Activated T-helper 1 cell treated with Interleukin-2 at 50 U/mL for 16 hours (primary cell): ENCODE measurements around the gene MTSS2.

Source experiments
- DNase-seq: peaks from one replicate; pipeline ENCODE4 v3.0.0-alpha.2; 2020; ENCODE audit warnings: low read depth

MTSS2 gene

GRCh38 chr16:70670175-70670574 lies 15.7 kb downstream of the MTSS2 start:
- DNase-seq: no peak

DNA sequence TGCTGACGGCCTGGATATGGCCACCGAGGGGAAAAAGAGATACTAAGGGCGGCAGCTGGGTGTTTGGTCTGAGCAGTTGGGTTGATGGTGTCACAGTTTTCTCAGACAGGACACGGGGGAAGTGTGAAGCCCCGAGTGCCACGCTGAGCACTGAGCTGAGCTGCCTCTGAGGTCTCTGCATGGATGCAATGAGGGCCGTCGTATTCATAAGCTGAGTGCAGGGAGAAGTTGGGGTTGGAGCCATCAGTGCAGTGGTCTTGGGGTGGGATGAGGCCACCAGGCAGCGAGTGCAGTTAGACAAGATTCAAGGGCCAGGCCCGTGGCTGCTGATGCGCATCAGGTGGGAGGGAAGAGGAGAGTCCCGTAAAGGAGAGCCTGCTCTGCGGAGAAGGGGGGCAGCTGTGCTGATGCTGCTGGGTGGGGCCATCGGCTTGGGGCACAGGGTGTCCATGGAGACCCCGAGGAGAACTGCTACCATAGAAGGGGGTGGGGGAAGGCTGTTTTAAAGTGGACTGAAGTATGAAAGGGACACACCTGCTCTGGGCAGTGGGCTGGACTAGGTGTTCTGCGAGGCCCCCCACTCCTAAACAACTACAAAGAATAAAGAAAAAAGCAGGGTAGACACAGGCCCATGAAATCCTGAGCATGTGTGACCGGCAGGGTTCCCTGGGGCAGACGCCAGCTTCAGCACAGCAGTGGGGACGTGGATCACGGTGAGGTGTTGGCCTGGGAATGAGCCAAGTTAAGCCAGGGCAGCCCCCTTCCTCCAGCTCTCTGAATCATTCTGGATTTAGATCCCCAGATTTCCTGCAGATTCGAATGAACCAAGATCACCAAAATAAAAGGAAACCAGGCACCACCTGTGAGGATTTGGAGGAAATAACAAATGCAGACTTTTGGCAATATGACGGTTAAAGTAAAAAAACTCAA lies 19.8 kb downstream of the MTSS2 start:
- DNase-seq: no peak

- no peak for DNase-seq
These were observed 20.6 kb downstream of the MTSS2 start for GRCh38 chr16:70665113-70665694.

- no peak for DNase-seq
These were observed 21.3 kb downstream of the MTSS2 start for GRCh38 chr16:70664325-70665112.

GRCh38 chr16:70663524-70664324 lies 22.1 kb downstream of the MTSS2 start:
- no peak for DNase-seq

DNA sequence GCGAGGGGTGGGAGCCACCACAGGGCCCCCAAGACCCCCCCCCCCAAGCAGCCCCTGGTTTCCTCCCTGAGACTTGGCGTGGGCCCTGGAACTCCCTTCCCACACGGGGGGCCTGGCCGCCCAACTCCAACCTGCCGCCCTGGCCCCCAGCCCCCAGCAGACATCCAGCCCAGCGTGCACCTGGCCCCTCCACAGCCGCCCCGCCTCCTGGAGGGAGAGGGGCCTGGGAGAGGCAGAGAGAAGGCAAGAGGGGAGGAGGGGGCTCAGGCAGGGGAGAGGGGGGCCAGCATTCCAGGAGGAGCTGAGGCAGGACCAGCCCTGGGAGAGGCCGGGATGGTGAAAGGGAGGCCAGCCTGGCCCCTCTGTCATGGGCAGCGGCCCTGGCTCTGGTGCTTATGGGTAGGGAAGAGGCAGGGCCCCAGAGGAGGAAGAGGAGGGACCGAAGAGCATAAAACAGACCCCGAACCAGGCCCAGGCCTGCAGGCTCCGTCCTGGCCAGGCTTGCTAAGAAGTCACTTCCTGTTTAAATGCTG lies 22.8 kb downstream of the MTSS2 start:
- DNase-seq: no peak

- no peak for DNase-seq
These were observed 23.8 kb downstream of the MTSS2 start for GRCh38 chr16:70661918-70662641.

DNA sequence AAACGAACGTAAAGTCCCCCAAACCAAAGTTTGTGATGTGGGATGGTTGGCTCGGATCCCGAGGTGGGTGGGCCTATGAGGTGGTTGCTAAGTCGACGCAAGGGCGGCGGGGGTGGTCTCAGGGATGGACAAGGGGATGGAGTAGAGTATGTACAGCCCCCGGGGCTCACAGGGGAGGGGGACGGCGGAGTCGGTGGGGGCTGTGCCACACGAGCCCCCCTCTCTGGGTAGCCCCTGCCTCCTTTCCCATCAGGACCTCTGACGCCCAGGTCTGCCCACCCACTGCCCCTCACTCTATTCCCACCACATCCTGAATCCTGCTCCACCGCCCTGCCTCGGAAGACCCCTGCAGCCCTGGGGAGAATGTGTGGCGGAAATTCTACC lies 24.3 kb downstream of the MTSS2 start:
- DNase-seq: no peak

DNA sequence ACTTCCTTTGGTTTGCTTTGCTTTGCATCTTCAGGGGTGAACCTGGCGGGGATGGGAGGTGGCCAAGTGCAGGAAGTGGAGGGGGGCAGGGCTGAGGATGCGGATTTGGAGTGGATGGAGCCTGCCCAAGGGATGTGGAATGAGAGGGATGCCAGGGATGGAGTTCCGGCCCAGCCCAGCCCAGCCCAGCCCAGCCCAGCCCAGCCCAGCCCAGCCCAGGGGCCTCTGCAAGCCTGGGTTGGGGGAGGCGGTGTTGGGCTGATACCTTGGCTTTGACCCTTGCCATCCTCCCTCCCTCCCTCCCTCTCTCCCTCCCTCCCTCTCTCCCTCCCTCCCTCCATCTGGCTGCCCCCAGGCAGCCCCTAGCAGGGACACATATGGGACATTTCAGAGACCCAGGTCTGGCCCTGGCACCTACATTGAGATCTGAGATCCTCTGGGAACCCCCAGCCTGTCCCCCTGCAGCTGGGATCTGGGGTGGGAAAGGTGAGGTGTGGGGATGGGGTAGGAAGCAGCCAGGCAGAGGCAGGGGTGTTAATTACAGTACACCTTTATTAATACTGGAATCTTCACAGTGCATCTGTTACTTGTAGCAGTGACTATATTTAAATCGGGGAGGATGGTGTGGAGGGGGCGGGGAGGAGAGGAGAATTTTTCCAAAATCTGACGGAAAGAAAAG lies 25.0 kb downstream of the MTSS2 start:
- DNase-seq: no peak

GRCh38 chr16:70659953-70660671 lies 25.7 kb downstream of the MTSS2 start:
- DNase-seq: no peak

DNA sequence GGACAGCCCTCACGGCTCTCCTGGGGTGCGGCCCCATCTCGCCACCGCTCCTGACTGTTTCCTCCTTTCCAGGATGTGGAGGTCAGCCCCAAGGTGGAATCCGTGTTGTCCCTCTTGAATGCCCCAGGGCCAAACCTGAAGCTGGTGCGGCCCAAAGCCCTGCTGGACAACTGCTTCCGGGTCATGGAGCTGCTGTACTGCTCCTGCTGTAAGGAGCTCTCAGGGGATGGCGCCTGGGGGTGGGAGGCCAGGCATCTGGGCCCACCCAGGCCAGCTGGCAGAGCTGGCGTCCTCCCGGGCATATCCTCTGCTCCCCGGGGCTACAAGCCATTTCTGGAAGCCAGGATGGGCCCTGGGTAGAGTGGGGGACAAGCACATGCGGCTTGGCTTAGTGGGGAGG lies 26.3 kb downstream of the MTSS2 start:
- no peak for DNase-seq

DNA sequence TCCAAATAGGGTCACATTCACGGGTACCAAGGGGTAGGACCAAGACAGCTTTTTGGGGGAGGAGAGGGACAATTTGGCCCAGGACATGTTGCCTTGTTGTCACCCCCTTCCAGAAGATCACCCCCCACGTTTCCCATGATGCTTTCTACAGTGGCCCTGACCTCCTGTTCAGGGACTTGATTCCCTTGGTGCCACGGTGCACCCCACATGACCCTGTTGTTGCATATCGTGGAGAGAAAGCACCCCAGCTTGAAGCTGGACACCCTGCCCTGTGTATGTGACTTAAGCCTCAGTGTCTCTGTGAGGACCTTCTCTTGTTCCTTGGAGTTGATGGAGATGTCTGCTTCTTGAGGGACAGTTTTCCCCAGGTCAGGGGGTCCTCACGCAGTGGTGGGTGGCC lies 26.9 kb downstream of the MTSS2 start:
- DNase-seq: no peak

GRCh38 chr16:70657956-70658355 lies 27.9 kb downstream of the MTSS2 start:
- DNase-seq: no peak

DNA sequence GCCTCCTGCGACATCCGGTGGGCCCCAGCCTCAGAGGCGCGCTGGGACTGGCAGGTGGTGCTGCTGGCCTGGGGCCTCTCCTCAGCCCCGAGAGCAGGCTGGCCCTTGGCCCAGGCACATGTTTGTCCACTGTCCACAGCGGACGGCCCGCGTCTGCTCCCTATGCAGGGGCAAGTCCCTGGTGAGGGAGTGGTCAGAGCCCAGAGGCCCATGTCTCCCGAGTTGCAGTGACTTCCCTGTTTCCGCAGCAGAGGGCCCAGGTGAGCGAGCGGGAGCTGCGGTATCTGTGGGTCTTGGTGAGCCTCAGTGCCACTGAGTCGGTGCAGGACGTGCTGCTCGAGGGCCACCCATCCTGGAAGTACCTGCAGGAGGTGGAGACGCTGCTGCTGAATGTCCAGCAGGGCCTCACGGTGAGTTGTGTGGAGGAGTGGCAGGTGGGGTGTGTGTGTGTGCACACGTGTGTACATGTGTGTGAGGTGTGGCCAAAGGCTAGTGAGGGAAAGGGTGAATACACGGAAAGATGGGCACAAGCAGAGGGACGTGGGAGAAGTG lies 29.1 kb downstream of the MTSS2 start:
- no peak for DNase-seq

DNA sequence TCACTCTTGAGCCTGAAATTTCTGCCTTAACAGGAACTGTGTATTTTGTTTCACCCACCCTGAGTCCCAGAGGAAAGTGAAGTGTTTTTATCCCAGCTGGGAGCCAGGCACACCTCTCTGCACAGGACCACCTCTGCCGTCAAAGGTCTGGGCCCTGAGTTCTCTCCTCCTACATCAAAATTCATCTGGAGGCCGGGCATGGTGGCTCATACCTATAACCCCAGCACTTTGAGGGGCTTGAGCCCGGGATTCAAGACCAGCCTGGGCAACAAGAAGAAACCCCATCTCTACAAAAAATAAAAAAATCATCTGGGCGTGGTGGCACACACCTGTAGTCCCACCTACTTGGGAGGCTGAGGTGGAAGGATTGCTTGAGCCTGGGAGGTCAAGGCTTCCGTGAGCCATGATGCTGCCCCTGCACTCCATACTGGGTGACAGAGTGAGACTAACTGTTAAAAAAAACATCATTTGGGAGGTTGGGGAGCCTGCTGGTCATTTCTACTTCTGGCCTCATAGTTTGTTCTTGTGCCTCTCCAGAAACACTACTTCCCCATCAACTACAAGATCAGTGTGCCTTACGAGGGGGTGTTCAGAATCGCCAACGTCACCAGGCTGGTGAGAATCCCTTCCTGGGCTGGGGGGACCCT lies 29.7 kb downstream of the MTSS2 start:
- no peak for DNase-seq

GRCh38 chr16:70653809-70654771 lies 31.8 kb downstream of the MTSS2 start:
- DNase-seq: peak; percentile 53

- no peak for DNase-seq
These were observed 32.4 kb downstream of the MTSS2 start for GRCh38 chr16:70653406-70653805.

- DNase-seq: no peak
These were observed 33.5 kb downstream of the MTSS2 start for GRCh38 chr16:70652322-70652721.
